Progenitor cell of endocrine pancreas (in vitro differentiated cells): ENCODE measurements around the gene KSR1. TPM values are rescaled to one million over a fixed set of nuclear protein-coding genes. Genes with fewer than 3 reads are reported as not detected.

Experiments
- DNase-seq: peaks from one replicate; pipeline ENCODE4 v3.0.0; 2021; ENCODE audit warnings: low spot score; ENCODE audit not compliant: unreplicated experiment
- H3K27ac Mint-ChIP-seq: 2 replicates; pipeline ENCODE4 v1.8.0; 2021; ENCODE audit warnings: mild to moderate bottlenecking, moderate library complexity, mixed read lengths
- H3K27me3 Mint-ChIP-seq: 2 replicates; pipeline ENCODE4 v1.8.0; 2021; ENCODE audit warnings: mixed read lengths
- H3K36me3 Mint-ChIP-seq: 2 replicates; pipeline ENCODE4 v1.8.0; 2022; ENCODE audit warnings: mixed read lengths; ENCODE audit not compliant: insufficient read depth
- H3K4me1 Mint-ChIP-seq: 2 replicates; pipeline ENCODE4 v1.8.0; 2021; ENCODE audit warnings: low read depth, mixed read lengths
- H3K4me3 Mint-ChIP-seq: 2 replicates; pipeline ENCODE4 v1.8.0; 2021; ENCODE audit warnings: low read depth, mild to moderate bottlenecking, moderate library complexity, mixed read lengths
- H3K9me3 Mint-ChIP-seq: 2 replicates; pipeline ENCODE4 v1.8.0; 2021; ENCODE audit warnings: low read depth, mixed read lengths
- total RNA-seq: library from RNA; stranded (reverse); gene quantifications from 2 replicates; pipeline ENCODE4 v1.2.1, GENCODE V29; 2021
- TF ChIP-seq, protein P1 (sequence below): fragments of 200-600 bp; sonication (generic); IDR thresholded peaks from one replicate; pipeline ENCODE4 v1.5.0; 2021; ENCODE audit warnings: antibody characterized with exemption, mild to moderate bottlenecking; ENCODE audit not compliant: unreplicated experiment

KSR1 gene
- total RNA-seq, 1 donor from 2014 or later, result 70.1 TPM

DNA sequence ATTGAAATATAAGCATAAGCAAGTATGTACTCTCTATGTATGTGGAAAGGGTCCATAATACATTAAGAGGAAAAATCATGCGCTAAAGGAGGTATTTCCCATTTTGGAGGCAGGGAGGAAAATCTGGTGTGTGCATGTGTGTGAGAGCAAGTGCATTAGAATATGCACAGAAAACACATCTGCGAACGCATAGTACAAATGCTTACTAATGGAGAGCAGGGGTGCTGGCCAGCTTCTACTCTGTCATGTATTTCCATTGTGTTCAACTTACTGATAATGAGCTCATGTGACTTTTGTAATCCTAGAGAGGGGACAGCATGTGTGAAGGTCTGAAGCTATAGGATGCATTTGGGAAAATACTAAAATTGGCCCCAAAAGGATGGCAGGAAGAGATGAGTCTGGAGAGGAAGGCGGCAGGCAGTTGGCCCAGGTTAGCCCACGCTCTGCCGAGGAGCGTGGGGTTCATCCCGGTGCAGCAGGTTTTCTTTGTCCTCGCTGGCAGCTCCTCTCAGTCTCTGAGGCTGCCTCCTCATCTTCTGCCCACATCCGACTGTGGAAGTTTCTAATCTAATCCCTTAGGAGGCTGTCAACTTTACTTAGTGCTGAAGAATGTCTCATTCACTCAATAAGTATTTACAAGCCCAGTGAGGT is 17.8 kb upstream of the KSR1 start:
- Mint-ChIP-seq H3K4me3 (no peak overlapping the region), H3K36me3 (no peaks in the 10 kb centered on the region), H3K27ac (no peak overlapping the region), H3K9me3 (no peaks in the 10 kb centered on the region), H3K4me1 (no peaks in the 10 kb centered on the region), H3K27me3 (no peaks in the 10 kb centered on the region)
- TF ChIP-seq, protein P1, sequence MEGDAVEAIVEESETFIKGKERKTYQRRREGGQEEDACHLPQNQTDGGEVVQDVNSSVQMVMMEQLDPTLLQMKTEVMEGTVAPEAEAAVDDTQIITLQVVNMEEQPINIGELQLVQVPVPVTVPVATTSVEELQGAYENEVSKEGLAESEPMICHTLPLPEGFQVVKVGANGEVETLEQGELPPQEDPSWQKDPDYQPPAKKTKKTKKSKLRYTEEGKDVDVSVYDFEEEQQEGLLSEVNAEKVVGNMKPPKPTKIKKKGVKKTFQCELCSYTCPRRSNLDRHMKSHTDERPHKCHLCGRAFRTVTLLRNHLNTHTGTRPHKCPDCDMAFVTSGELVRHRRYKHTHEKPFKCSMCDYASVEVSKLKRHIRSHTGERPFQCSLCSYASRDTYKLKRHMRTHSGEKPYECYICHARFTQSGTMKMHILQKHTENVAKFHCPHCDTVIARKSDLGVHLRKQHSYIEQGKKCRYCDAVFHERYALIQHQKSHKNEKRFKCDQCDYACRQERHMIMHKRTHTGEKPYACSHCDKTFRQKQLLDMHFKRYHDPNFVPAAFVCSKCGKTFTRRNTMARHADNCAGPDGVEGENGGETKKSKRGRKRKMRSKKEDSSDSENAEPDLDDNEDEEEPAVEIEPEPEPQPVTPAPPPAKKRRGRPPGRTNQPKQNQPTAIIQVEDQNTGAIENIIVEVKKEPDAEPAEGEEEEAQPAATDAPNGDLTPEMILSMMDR, result no peak
- DNase-seq, result no peak

DNA sequence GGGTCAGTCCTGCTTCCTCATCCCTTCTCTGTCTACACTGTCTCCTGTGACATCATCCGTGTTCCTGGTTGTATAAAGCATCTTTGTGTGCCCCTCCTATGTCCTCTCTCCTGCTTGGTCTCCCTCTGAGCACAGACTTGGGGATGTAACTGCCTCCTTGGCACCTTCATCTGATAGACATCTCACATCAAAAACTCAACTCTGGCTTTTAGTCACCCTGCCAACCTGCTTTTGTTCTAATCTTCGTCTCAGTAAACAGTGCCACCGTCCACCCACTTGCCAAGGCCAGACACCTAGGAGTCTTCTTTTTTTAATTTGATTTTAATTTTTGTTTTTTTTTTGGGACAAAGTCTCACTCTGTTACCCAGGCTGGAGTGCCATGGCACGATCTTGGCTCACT is 16.9 kb upstream of the KSR1 start:
- no peak for DNase-seq
- TF ChIP-seq, protein P1, result no peak
- H3K4me1 Mint-ChIP-seq, result no peaks in the 10 kb centered on the region
- no peaks in the 10 kb centered on the region for H3K9me3 Mint-ChIP-seq
- H3K27ac Mint-ChIP-seq, result no peak overlapping the region
- H3K27me3 Mint-ChIP-seq, result no peaks in the 10 kb centered on the region
- H3K4me3 Mint-ChIP-seq, result no peak overlapping the region
- no peaks in the 10 kb centered on the region for H3K36me3 Mint-ChIP-seq

DNA sequence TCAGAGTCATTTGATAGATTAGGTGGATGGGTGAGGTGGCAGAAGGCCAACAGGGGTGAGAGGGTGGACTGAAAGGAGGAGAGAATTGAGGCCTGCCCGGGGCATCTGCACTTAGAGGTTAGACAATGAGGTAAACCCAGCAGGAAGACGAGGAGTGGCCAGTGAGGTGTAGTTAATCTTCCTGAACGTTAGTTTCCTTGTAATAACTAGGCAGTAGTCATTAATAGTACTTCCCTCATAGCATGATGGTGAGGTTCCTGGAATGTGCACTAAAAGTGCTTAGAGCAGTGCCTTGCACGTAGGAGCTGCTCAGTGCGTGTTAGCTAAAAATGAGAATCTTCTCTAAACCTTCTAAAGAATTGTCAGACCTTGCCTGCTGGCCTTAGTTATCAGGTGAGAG is 13.5 kb upstream of the KSR1 start:
- no peak for DNase-seq
- H3K27ac Mint-ChIP-seq, result no peak overlapping the region
- peaks cover 5% of the 10 kb centered on the region for H3K27me3 Mint-ChIP-seq

DNA sequence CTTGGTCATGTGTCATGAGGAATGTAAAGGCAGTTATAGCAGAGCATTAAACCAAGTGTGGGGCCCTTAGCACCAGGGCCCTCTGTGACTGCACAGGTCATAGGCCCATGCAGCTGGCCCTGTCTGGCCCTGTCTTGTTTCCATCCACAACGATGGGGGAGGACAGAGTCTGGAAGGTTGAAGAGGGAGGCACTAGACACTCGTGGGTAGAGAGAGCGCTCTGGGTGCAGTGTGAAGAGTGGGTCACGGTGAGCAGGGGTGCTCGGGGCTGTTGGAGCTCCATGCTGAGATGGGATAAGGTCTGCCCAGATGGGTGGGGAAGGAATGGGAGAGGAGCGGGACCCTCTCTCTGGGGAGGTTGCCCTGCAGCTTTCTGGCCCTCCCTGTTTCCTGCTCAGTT is 12.8 kb upstream of the KSR1 start:
- Mint-ChIP-seq H3K4me3 (no peak overlapping the region), H3K4me1 (no peaks in the 10 kb centered on the region), H3K36me3 (no peaks in the 10 kb centered on the region), H3K27me3 (peaks cover 5% of the 10 kb centered on the region), H3K9me3 (no peaks in the 10 kb centered on the region), H3K27ac (no peak overlapping the region)
- TF ChIP-seq, protein P1, result no peak
- DNase-seq, result no peak

More for the DNA sequence above, 13.5 kb upstream of the KSR1 start:
- Mint-ChIP-seq H3K36me3 (no peaks in the 10 kb centered on the region), H3K4me1 (no peaks in the 10 kb centered on the region), H3K9me3 (no peaks in the 10 kb centered on the region), H3K4me3 (no peak overlapping the region)
- TF ChIP-seq, protein P1, result no peak

DNA sequence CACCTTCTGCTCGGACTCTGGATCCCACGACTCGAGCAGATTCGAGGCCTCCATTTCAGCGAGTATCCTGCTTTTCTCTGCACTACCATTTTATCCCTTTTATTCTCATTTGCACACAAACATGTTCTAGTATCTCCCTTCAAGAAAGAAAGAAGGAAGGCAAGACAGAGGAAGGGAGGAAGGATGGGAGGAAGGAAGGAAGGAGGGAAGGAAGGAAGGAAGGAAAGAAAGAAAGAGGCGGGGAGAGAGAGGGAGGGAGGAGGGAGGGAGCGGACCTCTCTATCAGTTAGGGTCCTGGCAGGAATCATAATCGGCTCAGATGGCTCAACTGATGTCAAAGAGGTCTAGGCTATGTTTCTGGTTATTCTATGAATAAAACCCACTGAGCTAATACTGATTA is 10.3 kb upstream of the KSR1 start:
- no peaks in the 10 kb centered on the region for H3K9me3 Mint-ChIP-seq
- no peak overlapping the region for H3K4me3 Mint-ChIP-seq
- no peaks in the 10 kb centered on the region for H3K4me1 Mint-ChIP-seq
- no peaks in the 10 kb centered on the region for H3K36me3 Mint-ChIP-seq
- no peak for DNase-seq
- H3K27ac Mint-ChIP-seq, result no peak overlapping the region
- TF ChIP-seq, protein P1, result no peak
- peaks cover 12% of the 10 kb centered on the region for H3K27me3 Mint-ChIP-seq
